OCI-LY7 (cell line): ENCODE results near the gene TAS1R1. TPM values are rescaled to one million over a fixed set of nuclear protein-coding genes. Genes with fewer than 3 reads are reported as not detected.

Source experiments
- BruUV-seq: library from RNA; stranded (reverse); fragments of 400-500 nt; replicated peaks from 2 replicates; lab custom pipeline; 2021; lab: Mats Ljungman, UMichigan
- CTCF ChIA-PET: fragments of 300-600 bp; sonication (Branson Sonifier 250); formaldehyde crosslinking; loops from one replicate; lab custom pipeline; 2022; ENCODE audit warnings: antibody characterized with exemption; ENCODE audit not compliant: unreplicated experiment; lab: Charles Lee
- POLR2A ChIA-PET: fragments of 300-600 bp; sonication (Branson Sonifier 250); formaldehyde crosslinking; loops from one replicate; lab custom pipeline; 2022; ENCODE audit warnings: antibody characterized with exemption; lab: Charles Lee
- DNase-seq: peaks from one replicate; pipeline ENCODE4 v3.0.0-alpha.2; 2015; ENCODE audit warnings: low spot score
- H2AFZ ChIP-seq: fragments of 200-600 bp; sonication (generic), shearing (Covaris generic); 2 replicates; pipeline ENCODE4 v1.6.1; 2014; ENCODE audit warnings: mild to moderate bottlenecking, antibody characterized with exemption, low read length, moderate library complexity
- H3K27ac ChIP-seq: fragments of 200-600 bp; sonication (generic); 2 replicates; pipeline ENCODE4 v1.5.1; 2014; ENCODE audit warnings: mixed run types, low read depth, mild to moderate bottlenecking, moderate library complexity, low read length, inconsistent platforms; ENCODE audit not compliant: poor library complexity, severe bottlenecking
- H3K36me3 ChIP-seq: fragments of 200-600 bp; sonication (generic); 2 replicates; pipeline ENCODE4 v1.6.1; 2014; ENCODE audit warnings: mild to moderate bottlenecking, antibody characterized with exemption, low read length, moderate library complexity, mixed read lengths; ENCODE audit not compliant: insufficient read depth
- H3K4me1 ChIP-seq: fragments of 200-600 bp; sonication (generic); 2 replicates; pipeline ENCODE4 v1.5.1; 2014; ENCODE audit warnings: mild to moderate bottlenecking, low read length; ENCODE audit not compliant: insufficient read depth, poor library complexity, severe bottlenecking
- H3K4me2 ChIP-seq: fragments of 200-600 bp; sonication (generic); 2 replicates; pipeline ENCODE4 v1.6.1; 2014; ENCODE audit warnings: mild to moderate bottlenecking, low read length
- H3K4me3 ChIP-seq: fragments of 200-600 bp; sonication (generic); 2 replicates; pipeline ENCODE4 v1.5.1; 2014; ENCODE audit warnings: mild to moderate bottlenecking, low read depth, low read length; ENCODE audit not compliant: poor library complexity, severe bottlenecking
- H3K79me2 ChIP-seq: fragments of 200-600 bp; sonication (generic); 2 replicates; pipeline ENCODE4 v1.6.1; 2016; ENCODE audit warnings: low read depth, mild to moderate bottlenecking, low read length, moderate library complexity, mixed read lengths; ENCODE audit not compliant: insufficient read depth
- H3K9me2 ChIP-seq: fragments of 200-600 bp; sonication (generic); 2 replicates; pipeline ENCODE4 v1.6.1; 2016; ENCODE audit warnings: mild to moderate bottlenecking, low read length, mixed read lengths; ENCODE audit not compliant: insufficient read depth
- H3K9me3 ChIP-seq: fragments of 200-600 bp; sonication (generic); 2 replicates; pipeline ENCODE4 v1.6.1; 2014; ENCODE audit warnings: mild to moderate bottlenecking, mixed run types, low read length, mixed read lengths
- H4K20me1 ChIP-seq: fragments of 200-600 bp; sonication (generic); 2 replicates; pipeline ENCODE4 v1.6.1; 2014; ENCODE audit warnings: mild to moderate bottlenecking, antibody characterized with exemption, low read length, moderate library complexity, mixed read lengths; ENCODE audit not compliant: insufficient read depth
- EZH2phosphoT487 ChIP-seq: fragments of 200-600 bp; sonication (generic); IDR thresholded peaks from 2 replicates; pipeline ENCODE4 v1.6.1; 2018; ENCODE audit warnings: low read depth, borderline replicate concordance, mild to moderate bottlenecking, mixed run types, antibody characterized with exemption, low read length, moderate library complexity, mixed read lengths
- intact Hi-C: fragments of 100-400 bp; cut with micrococcal nuclease; formaldehyde crosslinking; loops from one replicate; pipeline ENCODE4 v1.10.0; 2022; ENCODE audit not compliant: unreplicated experiment
- total RNA-seq, 2 experiments: library from RNA; depleted of rRNA in 1 of 2; stranded (reverse); fragments of >200 nt in 1 of 2; shearing (Covaris generic) in 1 of 2; gene quantifications; 2 replicates each; pipeline ENCODE4 v1.2.3, GENCODE V29; 2014 to 2022
- TF ChIP-seq, protein P1 (sequence below): fragments of 200-600 bp; sonication (generic); conservative IDR thresholded peaks from 2 replicates; pipeline ENCODE4 v1.5.1; 2014; ENCODE audit warnings: mild to moderate bottlenecking, antibody characterized with exemption, low read length, moderate library complexity, mixed read lengths

TAS1R1 gene
- total RNA-seq, 2 experiments from 2014 or later, result 0.11 TPM; not detected in 1

DNA sequence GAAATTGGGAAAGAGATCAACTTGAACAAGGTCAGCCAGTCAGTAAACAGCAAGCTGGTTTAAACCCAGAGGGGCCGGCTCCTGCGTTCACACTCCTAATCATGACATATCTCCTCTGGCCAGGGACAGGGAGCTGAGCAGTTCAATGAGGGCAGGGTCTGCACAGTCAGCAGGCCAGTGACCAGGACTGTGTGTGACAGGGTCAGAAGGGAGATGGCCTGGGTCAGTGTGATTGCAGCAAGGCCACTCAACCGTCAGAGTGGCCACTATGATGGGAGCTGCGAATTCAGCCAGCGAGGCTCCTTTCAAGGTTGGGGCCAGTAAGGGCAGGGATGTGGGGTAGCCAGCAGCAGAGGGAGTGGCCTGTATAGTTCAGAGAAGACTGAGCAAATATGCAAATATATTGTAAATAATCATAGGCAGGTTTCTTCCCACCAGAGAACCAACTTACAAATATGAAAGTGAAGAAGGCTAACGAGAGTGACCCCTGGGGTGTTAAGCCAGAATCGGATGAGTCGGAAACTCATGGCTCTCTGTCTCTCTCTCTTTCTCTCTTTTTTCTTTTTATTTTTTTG lies 20.8 kb upstream of the TAS1R1 start:
- ChIA-PET CTCF (no interaction called here), POLR2A (no interaction called here)
- no peaks in the 10 kb centered on the region for H3K79me2 ChIP-seq
- H2AFZ ChIP-seq, result no peak overlapping the region
- H3K4me3 ChIP-seq, result no peak overlapping the region
- H3K4me1 ChIP-seq, result no peaks in the 10 kb centered on the region
- BruUV-seq, result no TSS peak
- H3K9me2 ChIP-seq, result no peaks in the 10 kb centered on the region
- TF ChIP-seq, protein P1, sequence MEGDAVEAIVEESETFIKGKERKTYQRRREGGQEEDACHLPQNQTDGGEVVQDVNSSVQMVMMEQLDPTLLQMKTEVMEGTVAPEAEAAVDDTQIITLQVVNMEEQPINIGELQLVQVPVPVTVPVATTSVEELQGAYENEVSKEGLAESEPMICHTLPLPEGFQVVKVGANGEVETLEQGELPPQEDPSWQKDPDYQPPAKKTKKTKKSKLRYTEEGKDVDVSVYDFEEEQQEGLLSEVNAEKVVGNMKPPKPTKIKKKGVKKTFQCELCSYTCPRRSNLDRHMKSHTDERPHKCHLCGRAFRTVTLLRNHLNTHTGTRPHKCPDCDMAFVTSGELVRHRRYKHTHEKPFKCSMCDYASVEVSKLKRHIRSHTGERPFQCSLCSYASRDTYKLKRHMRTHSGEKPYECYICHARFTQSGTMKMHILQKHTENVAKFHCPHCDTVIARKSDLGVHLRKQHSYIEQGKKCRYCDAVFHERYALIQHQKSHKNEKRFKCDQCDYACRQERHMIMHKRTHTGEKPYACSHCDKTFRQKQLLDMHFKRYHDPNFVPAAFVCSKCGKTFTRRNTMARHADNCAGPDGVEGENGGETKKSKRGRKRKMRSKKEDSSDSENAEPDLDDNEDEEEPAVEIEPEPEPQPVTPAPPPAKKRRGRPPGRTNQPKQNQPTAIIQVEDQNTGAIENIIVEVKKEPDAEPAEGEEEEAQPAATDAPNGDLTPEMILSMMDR, result no peak
- TF ChIP-seq EZH2phosphoT487, result no peak
- H3K9me3 ChIP-seq, result no peaks in the 10 kb centered on the region
- intact Hi-C loops, result no loop called here
- H4K20me1 ChIP-seq, result no peaks in the 10 kb centered on the region
- peaks cover 85% of the 10 kb centered on the region for H3K36me3 ChIP-seq
- no peak overlapping the region for H3K27ac ChIP-seq
- no peak overlapping the region for H3K4me2 ChIP-seq
- no peak for DNase-seq

DNA sequence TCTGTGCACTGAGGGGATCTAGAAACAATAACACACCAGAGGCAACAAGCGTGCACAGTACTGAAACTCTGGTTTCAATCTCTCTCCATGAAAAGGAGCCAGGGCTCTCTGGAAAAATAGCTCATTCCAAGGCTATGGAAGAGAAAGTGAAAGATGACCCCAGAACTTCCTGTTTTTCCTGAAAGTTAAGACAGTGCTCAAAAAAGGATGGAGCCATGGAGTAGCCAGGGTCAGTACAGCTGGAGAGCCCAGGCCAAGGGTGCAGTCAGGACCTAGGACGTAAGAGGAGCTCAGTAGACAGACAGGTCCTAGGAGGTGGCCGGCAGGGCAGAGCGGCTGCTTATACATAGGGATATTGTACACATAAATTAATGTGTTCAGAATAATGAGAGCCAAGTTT lies 19.9 kb upstream of the TAS1R1 start:
- no peak for DNase-seq
- ChIA-PET POLR2A (interaction anchor here (0.6 to 0.7 kb wide), 2 partner anchors 10 to 17 kb away, joined by 4 read pairs; no protein-coding TSS in a partner anchor), CTCF (no interaction called here)
- no peaks in the 10 kb centered on the region for H4K20me1 ChIP-seq
- no peaks in the 10 kb centered on the region for H3K9me2 ChIP-seq
- no peak for TF ChIP-seq EZH2phosphoT487
- TF ChIP-seq, protein P1, result no peak
- intact Hi-C loops, result no loop called here
- no peak overlapping the region for H2AFZ ChIP-seq
- no peak overlapping the region for H3K4me2 ChIP-seq
- H3K4me3 ChIP-seq, result no peak overlapping the region
- H3K79me2 ChIP-seq, result no peaks in the 10 kb centered on the region
- H3K36me3 ChIP-seq, result peaks cover 87% of the 10 kb centered on the region
- H3K27ac ChIP-seq, result no peak overlapping the region
- H3K4me1 ChIP-seq, result no peaks in the 10 kb centered on the region
- BruUV-seq, result no TSS peak
- no peaks in the 10 kb centered on the region for H3K9me3 ChIP-seq

DNA sequence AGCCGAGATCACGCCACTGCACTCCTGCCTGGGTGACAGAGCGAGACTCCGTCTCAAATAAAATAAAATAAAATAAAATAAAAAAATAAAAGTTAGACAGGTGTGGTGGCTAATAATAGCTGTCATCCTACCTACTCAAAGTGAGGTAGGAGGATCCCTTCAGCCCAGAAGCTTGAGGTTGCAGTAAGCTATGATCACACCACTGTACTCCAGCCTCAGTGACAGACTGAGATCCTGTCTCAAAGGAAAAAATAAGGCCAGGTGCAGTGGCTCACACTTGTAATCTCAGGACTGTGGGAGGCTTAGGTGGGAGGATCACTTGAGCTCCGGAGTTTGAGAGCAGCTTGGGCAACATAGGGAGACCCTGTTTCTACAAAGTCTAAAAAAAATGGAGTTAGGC lies 18.8 kb upstream of the TAS1R1 start:
- no TSS peak for BruUV-seq
- H3K9me2 ChIP-seq, result no peaks in the 10 kb centered on the region
- ChIA-PET CTCF (no interaction called here), POLR2A (no interaction called here)
- H3K36me3 ChIP-seq, result peaks cover 87% of the 10 kb centered on the region
- intact Hi-C loops, result no loop called here
- no peaks in the 10 kb centered on the region for H3K9me3 ChIP-seq
- no peak overlapping the region for H3K27ac ChIP-seq
- H3K4me2 ChIP-seq, result no peak overlapping the region
- no peaks in the 10 kb centered on the region for H3K79me2 ChIP-seq
- H4K20me1 ChIP-seq, result no peaks in the 10 kb centered on the region
- no peak overlapping the region for H3K4me3 ChIP-seq
- no peak for DNase-seq
- H2AFZ ChIP-seq, result no peak overlapping the region
- H3K4me1 ChIP-seq, result no peaks in the 10 kb centered on the region
- TF ChIP-seq, protein P1, result no peak
- TF ChIP-seq EZH2phosphoT487, result no peak
